Lower lobe of right lung (tissue), 2 donors: Measurements from ENCODE around the gene RGS13. TPM values are rescaled to one million over a fixed set of nuclear protein-coding genes. Genes with fewer than 3 reads are reported as not detected.

Experiments
- ATAC-seq, 2 donors: fragments of 200-7000 bp; cut with Tn5 transposase; one replicate each; pipeline ENCODE4 v1.9.1; 2020 to 2022; ENCODE audit warnings: mild to moderate bottlenecking in 2 of 2, moderate library complexity in 2 of 2
- DNase-seq: peaks from one replicate; pipeline ENCODE4 v3.0.0-alpha.2; 2020
- H3K27ac ChIP-seq: fragments of 200-600 bp; one replicate; pipeline ENCODE4 v1.8.0; 2022
- H3K27me3 ChIP-seq: fragments of 200-600 bp; one replicate; pipeline ENCODE4 v1.8.0; 2022; ENCODE audit warnings: low read depth
- H3K36me3 ChIP-seq: fragments of 200-600 bp; one replicate; pipeline ENCODE4 v1.8.0; 2022; ENCODE audit warnings: mild to moderate bottlenecking
- H3K4me1 ChIP-seq: fragments of 200-600 bp; one replicate; pipeline ENCODE4 v1.8.0; 2022
- H3K4me3 ChIP-seq: fragments of 200-600 bp; one replicate; pipeline ENCODE4 v1.8.0; 2022; ENCODE audit warnings: mild to moderate bottlenecking
- H3K9me3 ChIP-seq: fragments of 200-600 bp; one replicate; pipeline ENCODE4 v1.8.0; 2022
- intact Hi-C: fragments of 100-400 bp; cut with DNase I; formaldehyde crosslinking; loops from one replicate; pipeline ENCODE4 v1.11.0; 2022
- long read RNA-seq: library from polyadenylated mRNA; unstranded; transcript quantifications from one replicate; pipeline ENCODE4 v2.0.0, GENCODE V29; 2021
- total RNA-seq: library from RNA; stranded (reverse); fragmentation: NEBNext Ultra II Directional; extraction: Animal tissue kit (Norgen Biotek cat#: 25700); gene quantifications from one replicate; pipeline ENCODE4 v1.2.1, GENCODE V29; 2021
- TF ChIP-seq, protein P1 (sequence below): fragments of 200-600 bp; IDR thresholded peaks from one replicate; pipeline ENCODE4 v1.8.0; 2022; ENCODE audit warnings: antibody characterized with exemption, mild to moderate bottlenecking
- donor health status: DM: no; HTN: yes; CAD: no; lungs with severe emphysema.

The RGS13 gene, protein sequence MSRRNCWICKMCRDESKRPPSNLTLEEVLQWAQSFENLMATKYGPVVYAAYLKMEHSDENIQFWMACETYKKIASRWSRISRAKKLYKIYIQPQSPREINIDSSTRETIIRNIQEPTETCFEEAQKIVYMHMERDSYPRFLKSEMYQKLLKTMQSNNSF
- total RNA-seq, result 5.0 TPM
- long read RNA-seq, partial matches to known transcripts, result 0 of 6 reads
- long read RNA-seq, other reads (novel, unspliced or antisense), result 0 of 6 reads

DNA sequence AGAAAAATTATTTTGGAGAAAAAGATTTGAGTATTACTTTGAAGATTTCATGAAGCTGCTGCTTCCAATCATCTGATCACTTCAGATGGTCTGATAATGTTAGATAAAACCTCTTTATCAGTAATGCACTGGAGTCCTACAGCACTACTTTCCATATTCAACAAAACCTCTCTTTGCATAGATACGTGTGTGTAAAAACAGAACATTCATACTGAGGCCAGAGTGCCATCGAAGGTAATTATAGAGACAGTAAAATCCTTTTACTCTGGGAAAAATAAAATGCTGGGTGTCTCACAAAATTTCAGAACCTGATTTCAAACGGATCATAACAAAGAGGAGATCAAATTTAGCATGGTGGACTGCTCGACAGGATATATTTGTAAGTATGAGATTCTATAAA is at the start of gene RGS13:
Gene RGS13, plus strand, starts transcription at position 209 of the 400 bp plus-strand sequence. CDS start 8,188 bp downstream, outside the sequence.
- DNase-seq, result no peak
- TF ChIP-seq, protein P1, sequence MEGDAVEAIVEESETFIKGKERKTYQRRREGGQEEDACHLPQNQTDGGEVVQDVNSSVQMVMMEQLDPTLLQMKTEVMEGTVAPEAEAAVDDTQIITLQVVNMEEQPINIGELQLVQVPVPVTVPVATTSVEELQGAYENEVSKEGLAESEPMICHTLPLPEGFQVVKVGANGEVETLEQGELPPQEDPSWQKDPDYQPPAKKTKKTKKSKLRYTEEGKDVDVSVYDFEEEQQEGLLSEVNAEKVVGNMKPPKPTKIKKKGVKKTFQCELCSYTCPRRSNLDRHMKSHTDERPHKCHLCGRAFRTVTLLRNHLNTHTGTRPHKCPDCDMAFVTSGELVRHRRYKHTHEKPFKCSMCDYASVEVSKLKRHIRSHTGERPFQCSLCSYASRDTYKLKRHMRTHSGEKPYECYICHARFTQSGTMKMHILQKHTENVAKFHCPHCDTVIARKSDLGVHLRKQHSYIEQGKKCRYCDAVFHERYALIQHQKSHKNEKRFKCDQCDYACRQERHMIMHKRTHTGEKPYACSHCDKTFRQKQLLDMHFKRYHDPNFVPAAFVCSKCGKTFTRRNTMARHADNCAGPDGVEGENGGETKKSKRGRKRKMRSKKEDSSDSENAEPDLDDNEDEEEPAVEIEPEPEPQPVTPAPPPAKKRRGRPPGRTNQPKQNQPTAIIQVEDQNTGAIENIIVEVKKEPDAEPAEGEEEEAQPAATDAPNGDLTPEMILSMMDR, result no peak
- no peaks in the 10 kb centered on the region for H3K36me3 ChIP-seq
- no peak within 1 kb of the TSS for H3K27ac ChIP-seq
- H3K9me3 ChIP-seq, result no peaks in the 10 kb centered on the region
- no peaks in the 10 kb centered on the region for H3K4me1 ChIP-seq
- intact Hi-C loops, result no loop called here
- ATAC-seq, result no peak
- no peaks in the 10 kb centered on the region for H3K27me3 ChIP-seq
- H3K4me3 ChIP-seq, result no peak within 1 kb of the TSS

DNA sequence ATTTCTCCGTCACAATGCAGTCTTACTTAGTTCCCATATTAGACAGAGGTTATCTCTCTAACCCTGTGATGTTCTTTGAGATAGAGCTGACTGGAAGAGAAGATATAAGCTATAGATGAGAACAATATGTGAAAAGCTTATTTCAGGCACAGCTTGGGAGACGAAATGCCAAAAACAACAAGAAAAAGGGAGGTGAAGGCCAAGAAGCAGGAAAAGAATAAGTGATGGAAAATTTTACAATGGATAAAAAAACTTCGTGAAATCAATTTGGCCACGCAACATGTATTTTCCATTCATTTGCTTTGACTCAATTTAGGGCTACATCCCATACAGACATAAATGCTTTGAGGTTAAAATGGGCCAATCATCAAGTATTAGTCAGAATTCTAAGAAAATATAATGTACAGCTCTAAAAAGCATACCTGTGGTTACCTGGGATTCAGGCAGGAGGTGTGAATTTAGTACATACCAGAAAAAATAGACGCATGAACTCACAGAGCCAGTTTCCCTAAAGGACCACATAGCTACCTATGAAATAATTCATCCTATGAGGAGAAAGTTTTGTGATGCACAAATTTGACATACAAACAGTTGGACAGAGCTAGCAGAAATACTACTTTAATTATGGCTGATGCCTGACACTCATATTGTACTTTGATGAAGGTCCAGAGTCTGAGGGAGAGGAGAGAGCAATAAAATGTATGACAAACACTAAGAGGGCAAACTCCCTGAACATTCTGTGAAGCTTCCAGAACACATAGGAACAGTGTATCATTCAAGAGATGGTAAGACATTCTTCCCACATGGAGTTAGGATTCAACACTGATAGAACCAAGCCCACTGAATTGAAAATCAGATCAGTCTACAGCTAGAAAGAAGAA is 48.3 kb upstream of the RGS13 start:
- ATAC-seq (no peak), DNase-seq (no peak)
- no peak overlapping the region for H3K4me3 ChIP-seq
- H3K27ac ChIP-seq, result no peak overlapping the region
- intact Hi-C loops, result no loop called here
- TF ChIP-seq, protein P1, result no peak
- no peaks in the 10 kb centered on the region for H3K27me3 ChIP-seq
- H3K4me1 ChIP-seq, result no peaks in the 10 kb centered on the region
- H3K36me3 ChIP-seq, result no peaks in the 10 kb centered on the region
- H3K9me3 ChIP-seq, result no peaks in the 10 kb centered on the region

DNA sequence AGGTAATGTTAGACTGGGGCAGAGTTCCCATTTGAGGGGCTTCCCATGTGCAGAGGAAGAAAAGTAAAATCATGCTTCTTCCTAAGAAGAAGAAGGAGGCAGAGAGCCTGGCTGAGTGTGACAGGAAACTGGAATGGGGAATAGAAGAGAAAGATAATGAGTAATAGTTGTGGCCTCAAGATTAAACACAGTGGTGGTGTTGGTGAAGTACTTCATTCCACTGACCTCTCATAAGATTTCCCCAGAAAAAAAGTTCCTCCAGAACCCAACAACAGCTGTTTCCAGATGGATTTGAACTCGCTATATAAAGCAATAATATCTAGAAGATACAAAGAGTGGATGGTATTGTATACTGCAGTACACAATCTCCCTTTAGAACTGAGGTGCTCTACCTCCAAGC is 47.4 kb upstream of the RGS13 start:
- Histone ChIP-seq H3K4me3 (no peak overlapping the region), H3K27ac (no peak overlapping the region), H3K27me3 (no peaks in the 10 kb centered on the region), H3K36me3 (no peaks in the 10 kb centered on the region), H3K4me1 (no peaks in the 10 kb centered on the region), H3K9me3 (no peaks in the 10 kb centered on the region)
- no peak for DNase-seq
- intact Hi-C loops, result no loop called here
- ATAC-seq, result no peak
- TF ChIP-seq, protein P1, result no peak

DNA sequence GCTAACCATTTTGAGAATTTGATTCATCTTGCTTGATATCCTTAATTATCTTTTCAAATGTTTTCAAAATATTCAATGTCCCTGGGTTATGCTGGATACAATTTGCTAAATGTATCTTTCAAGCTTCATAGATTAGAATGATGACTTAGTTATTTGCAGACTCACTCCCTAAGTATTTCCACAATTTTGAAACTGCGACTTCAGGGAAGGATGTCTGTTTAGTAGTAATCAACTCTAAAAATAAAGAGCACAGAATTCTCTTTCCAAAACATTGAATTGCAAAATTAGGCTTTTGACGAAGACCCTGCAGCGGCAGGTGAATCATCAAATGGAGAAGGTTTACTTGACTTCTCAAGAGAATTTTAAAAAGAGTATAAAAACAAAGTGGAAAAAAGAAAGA is 46.1 kb upstream of the RGS13 start:
- Histone ChIP-seq H3K4me3 (no peak overlapping the region), H3K36me3 (no peaks in the 10 kb centered on the region), H3K4me1 (no peaks in the 10 kb centered on the region), H3K27me3 (no peaks in the 10 kb centered on the region), H3K27ac (no peak overlapping the region), H3K9me3 (no peaks in the 10 kb centered on the region)
- DNase-seq (no peak), ATAC-seq (no peak)
- TF ChIP-seq, protein P1, result no peak
- intact Hi-C loops, result no loop called here

DNA sequence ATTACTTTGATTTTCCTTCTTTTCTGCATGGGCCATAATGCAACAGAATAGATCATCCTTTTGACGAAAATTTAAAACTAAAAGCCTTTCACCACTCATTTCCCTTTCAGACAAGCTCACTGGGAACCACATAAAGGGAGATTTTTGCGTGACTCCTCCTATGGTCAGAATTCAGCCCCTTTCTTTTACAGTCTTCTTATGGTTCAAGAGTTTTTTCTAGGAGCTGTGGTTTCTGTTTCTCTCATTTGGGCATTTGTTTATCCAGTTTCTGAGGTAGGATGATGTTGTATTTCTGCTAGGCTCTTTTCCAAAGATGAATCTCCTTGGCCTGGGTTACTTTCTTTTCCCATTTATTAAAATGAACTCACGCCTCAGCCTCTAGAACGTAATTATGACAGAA is 43.4 kb upstream of the RGS13 start:
- intact Hi-C loops, result no loop called here
- H3K4me1 ChIP-seq, result no peaks in the 10 kb centered on the region
- DNase-seq (no peak), ATAC-seq (no peak)
- no peaks in the 10 kb centered on the region for H3K9me3 ChIP-seq
- H3K4me3 ChIP-seq, result no peak overlapping the region
- H3K27ac ChIP-seq, result no peak overlapping the region
- TF ChIP-seq, protein P1, result no peak
- H3K36me3 ChIP-seq, result no peaks in the 10 kb centered on the region
- no peaks in the 10 kb centered on the region for H3K27me3 ChIP-seq
